ENCODE results near the gene ANXA8L1.
A peak's percentile ranks its signal among the peaks of the same experiment; 100 is the strongest.
"Not testable (repeated sequence)": the region's sequence is repeated elsewhere in the genome, so short reads cannot be mapped to it uniquely, and the experiment has no call there.

Gene ANXA8L1

GRCh38 chr10:46398212-46398886 lies 22.8 kb downstream of the ANXA8L1 start:
- peak; percentile 39 for DNase-seq

- not testable (repeated sequence) for DNase-seq
Measured at GRCh38 chr10:46409556-46409955, 34.0 kb downstream of the ANXA8L1 start.

- not testable (repeated sequence) for DNase-seq
Measured at GRCh38 chr10:46411123-46411522, 35.5 kb downstream of the ANXA8L1 start.

- not testable (repeated sequence) for DNase-seq
Measured at GRCh38 chr10:46412665-46413064, 37.1 kb downstream of the ANXA8L1 start.

GRCh38 chr10:46415291-46415690 lies 39.7 kb downstream of the ANXA8L1 start:
- DNase-seq, result not testable (repeated sequence)

- DNase-seq, result not testable (repeated sequence)
Measured at GRCh38 chr10:46418283-46418682, 42.7 kb downstream of the ANXA8L1 start.

- DNase-seq, result not testable (repeated sequence)
Measured at GRCh38 chr10:46419570-46420379, 44.2 kb downstream of the ANXA8L1 start.

- not testable (repeated sequence) for DNase-seq
Measured at GRCh38 chr10:46423550-46423949, 48.0 kb downstream of the ANXA8L1 start.

GRCh38 chr10:46440942-46441341 lies 65.4 kb downstream of the ANXA8L1 start:
- not testable (repeated sequence) for DNase-seq
